GM12874 (cell line): ENCODE data around the gene SRI.
A peak's percentile ranks its signal among the peaks of the same experiment; 100 is the strongest.

Experiments
- CTCF ChIP-seq: IDR thresholded peaks from 2 replicates; pipeline ENCODE4 v1.5.1; 2011; ENCODE audit warnings: low read depth, mild to moderate bottlenecking, control low read depth, low read length, moderate library complexity; ENCODE audit not compliant: insufficient read depth

The SRI gene

GRCh38 chr7:88219781-88220747 lies at the start of gene SRI:
SRI (minus strand) TSS chr7:88220038; CDS start chr7:88220026, 12 bp downstream.
- peak; percentile 77 for TF ChIP-seq CTCF

- no peak for TF ChIP-seq CTCF
Measured at GRCh38 chr7:88269586-88269985, 49.7 kb upstream of the SRI start.

- no peak for TF ChIP-seq CTCF
Measured at GRCh38 chr7:88268858-88269257, 49.0 kb upstream of the SRI start.

- TF ChIP-seq CTCF: no peak
Measured at GRCh38 chr7:88268051-88268450, 48.2 kb upstream of the SRI start.

GRCh38 chr7:88267421-88267820 lies 47.6 kb upstream of the SRI start:
- TF ChIP-seq CTCF: no peak

GRCh38 chr7:88262562-88262961 lies 42.7 kb upstream of the SRI start:
- no peak for TF ChIP-seq CTCF

GRCh38 chr7:88260719-88261118 lies 40.9 kb upstream of the SRI start:
- no peak for TF ChIP-seq CTCF
